Naive thymus-derived CD4-positive, alpha-beta T cell (primary cell): ENCODE measurements around the gene HECW1. TPM values are rescaled to one million over a fixed set of nuclear protein-coding genes. Genes with fewer than 3 reads are reported as not detected.

ENCODE experiments used
- ATAC-seq: fragments of 150-1000 bp; cut with Tn5 transposase; 2 replicates; pipeline ENCODE4 v1.10.0; 2021; ENCODE audit warnings: mild to moderate bottlenecking, moderate library complexity
- CTCF ChIA-PET: fragments of 350-600 bp; sonication (Branson Sonifier 250); formaldehyde crosslinking; loops from one replicate; lab custom pipeline; 2021; ENCODE audit warnings: antibody characterized with exemption; lab: Charles Lee
- POLR2A ChIA-PET: fragments of 350-600 bp; sonication (Branson Sonifier 250); formaldehyde crosslinking; loops from one replicate; lab custom pipeline; 2021; ENCODE audit warnings: antibody characterized with exemption, inconsistent platforms; lab: Charles Lee
- DNase-seq, 9 donors: peaks; one replicate each; pipeline versions ENCODE4 v3.0.0 to v3.0.0-alpha.2; 2020 to 2022; ENCODE audit warnings: mixed read lengths in 1 of 9
- H3K27ac ChIP-seq: one replicate; pipeline ENCODE4 v1.7.0; 2013; ENCODE audit warnings: mild to moderate bottlenecking, low read depth, low read length, moderate library complexity
- H3K27me3 ChIP-seq, 2 donors: one replicate each; pipeline ENCODE4 v1.7.0; 2013; ENCODE audit warnings: low read length in 2 of 2, mild to moderate bottlenecking in 2 of 2, moderate library complexity in 2 of 2; ENCODE audit not compliant: control insufficient read depth in 2 of 2, insufficient read depth in 2 of 2
- H3K36me3 ChIP-seq, 3 experiments: 1 replicate in 2 of 3; 2 replicates in 1 of 3; pipeline ENCODE4 v1.7.0; 2013; ENCODE audit warnings: low read length in 3 of 3, mild to moderate bottlenecking in 3 of 3, moderate library complexity in 1 of 3; ENCODE audit not compliant: insufficient read depth in 3 of 3, control insufficient read depth in 2 of 3
- H3K4me1 ChIP-seq, 2 donors: one replicate each; pipeline ENCODE4 v1.7.0; 2013; ENCODE audit warnings: low read length in 2 of 2, mild to moderate bottlenecking in 2 of 2, moderate library complexity in 1 of 2; ENCODE audit not compliant: control insufficient read depth in 2 of 2, insufficient read depth in 2 of 2
- H3K4me3 ChIP-seq: 2 replicates; pipeline ENCODE4 v1.7.0; 2013; ENCODE audit warnings: mild to moderate bottlenecking, low read length
- H3K9me3 ChIP-seq, 3 experiments: 1 replicate in 2 of 3; 2 replicates in 1 of 3; pipeline ENCODE4 v1.7.0; 2013; ENCODE audit warnings: low read length in 3 of 3; ENCODE audit not compliant: control insufficient read depth in 2 of 3
- H3K27ac Mint-ChIP-seq, 9 donors: one replicate each; pipeline ENCODE4 v1.8.0; 2020 to 2022; ENCODE audit warnings: mixed read lengths in 9 of 9, mild to moderate bottlenecking in 8 of 9, moderate library complexity in 5 of 9, inconsistent platforms in 2 of 9
- H3K27me3 Mint-ChIP-seq, 5 donors: one replicate each; pipeline ENCODE4 v1.8.0; 2021 to 2022; ENCODE audit warnings: mixed read lengths in 5 of 5, mild to moderate bottlenecking in 1 of 5
- H3K36me3 Mint-ChIP-seq, 5 donors: one replicate each; pipeline ENCODE4 v1.8.0; 2020 to 2022; ENCODE audit warnings: mixed read lengths in 5 of 5, mild to moderate bottlenecking in 3 of 5, inconsistent platforms in 1 of 5
- H3K4me1 Mint-ChIP-seq, 7 donors: one replicate each; pipeline ENCODE4 v1.8.0; 2020 to 2022; ENCODE audit warnings: mixed read lengths in 7 of 7, mild to moderate bottlenecking in 3 of 7, inconsistent platforms in 1 of 7
- H3K4me3 Mint-ChIP-seq, 10 donors: one replicate each; pipeline ENCODE4 v1.8.0; 2020 to 2022; ENCODE audit warnings: mild to moderate bottlenecking in 10 of 10, mixed read lengths in 10 of 10, moderate library complexity in 6 of 10, inconsistent platforms in 2 of 10
- H3K9me3 Mint-ChIP-seq, 11 donors: one replicate each; pipeline ENCODE4 v1.8.0; 2020 to 2022; ENCODE audit warnings: mixed read lengths in 11 of 11, mild to moderate bottlenecking in 4 of 11, inconsistent platforms in 1 of 11, moderate library complexity in 1 of 11
- intact Hi-C, 2 donors: fragments of 100-400 bp; cut with micrococcal nuclease; formaldehyde crosslinking; loops; one replicate each; pipeline ENCODE4 v1.15.1; 2023
- polyA plus RNA-seq, 2 donors: library from polyadenylated mRNA; unstranded; fragments of 300-500 nt; fragmentation: Illumina TruSeq; gene quantifications; one replicate each; pipeline ENCODE4 v1.2.3, GENCODE V29; 2021
- total RNA-seq, 6 experiments: library from RNA in 5 of 6; stranded (reverse) in 5 of 6; gene quantifications; 1 replicate in 5 of 6; 2 replicates in 1 of 6; pipeline ENCODE4 v1.2.3 and lab custom pipeline; 2021 to 2026

The HECW1 gene
- total and polyA plus RNA-seq, 7 experiments from 2014 or later = not detected

GRCh38 chr7:43141091-43141490 lies 28.6 kb downstream of the HECW1 start:
- Histone ChIP-seq H3K36me3 (no peaks in the 10 kb centered on the region), H3K4me1 (no peaks in the 10 kb centered on the region), H3K9me3 (no peaks in the 10 kb centered on the region), H3K27ac (no peak overlapping the region), H3K4me3 (no peak overlapping the region), H3K27me3 (no peaks in the 10 kb centered on the region)
- ChIA-PET CTCF (interaction anchor here (0.6 kb wide), 1 partner anchor 581 kb away, joined by 5 read pairs; no protein-coding TSS in a partner anchor), POLR2A (no interaction called here)
- ATAC-seq (no peak), DNase-seq (no peak)
- no peak overlapping the region for H3K27ac Mint-ChIP-seq
- H3K27me3 Mint-ChIP-seq = peaks cover 13 to 54% (median 32%) of the 10 kb centered on the region in 5 donors
- H3K4me3 Mint-ChIP-seq = no peak overlapping the region
- no peaks in the 10 kb centered on the region for H3K4me1 Mint-ChIP-seq
- no peaks in the 10 kb centered on the region for H3K9me3 Mint-ChIP-seq
- no peaks in the 10 kb centered on the region for H3K36me3 Mint-ChIP-seq
- intact Hi-C loops = no loop called here

GRCh38 chr7:43142703-43143102 lies 30.3 kb downstream of the HECW1 start:
- ATAC-seq = no peak
- H3K9me3 Mint-ChIP-seq = peaks cover 0 to 4% (median 0%) of the 10 kb centered on the region in 11 donors
- Histone ChIP-seq H3K4me1 (no peaks in the 10 kb centered on the region), H3K9me3 (no peaks in the 10 kb centered on the region), H3K4me3 (no peak overlapping the region), H3K36me3 (no peaks in the 10 kb centered on the region), H3K27ac (no peak overlapping the region), H3K27me3 (no peaks in the 10 kb centered on the region)
- no peaks in the 10 kb centered on the region for H3K4me1 Mint-ChIP-seq
- CTCF ChIA-PET = no interaction called here
- H3K27ac Mint-ChIP-seq = no peak overlapping the region
- H3K4me3 Mint-ChIP-seq = no peak overlapping the region
- intact Hi-C loops = no loop called here
- H3K27me3 Mint-ChIP-seq = peaks cover 9 to 57% (median 36%) of the 10 kb centered on the region in 5 donors
- DNase-seq = no peak
- POLR2A ChIA-PET = no interaction called here
- no peaks in the 10 kb centered on the region for H3K36me3 Mint-ChIP-seq

GRCh38 chr7:43143918-43144589 lies 31.6 kb downstream of the HECW1 start:
- peaks cover 0 to 4% (median 0%) of the 10 kb centered on the region in 11 donors for H3K9me3 Mint-ChIP-seq
- no peaks in the 10 kb centered on the region for H3K36me3 ChIP-seq
- DNase-seq = no peak
- no peaks in the 10 kb centered on the region for H3K36me3 Mint-ChIP-seq
- no peaks in the 10 kb centered on the region for H3K4me1 ChIP-seq
- H3K4me1 Mint-ChIP-seq = no peaks in the 10 kb centered on the region
- intact Hi-C loops = no loop called here
- H3K27ac ChIP-seq = no peak overlapping the region
- no peaks in the 10 kb centered on the region for H3K9me3 ChIP-seq
- peaks cover 7 to 50% (median 38%) of the 10 kb centered on the region in 5 donors for H3K27me3 Mint-ChIP-seq
- no peaks in the 10 kb centered on the region for H3K27me3 ChIP-seq
- POLR2A ChIA-PET = no interaction called here
- no peak for ATAC-seq
- H3K27ac Mint-ChIP-seq = no peak overlapping the region
- CTCF ChIA-PET = no interaction called here
- H3K4me3 ChIP-seq = no peak overlapping the region
- H3K4me3 Mint-ChIP-seq = no peak overlapping the region

GRCh38 chr7:43148161-43148731 lies 35.8 kb downstream of the HECW1 start:
- POLR2A ChIA-PET = no interaction called here
- Mint-ChIP-seq H3K27me3 (peaks cover 12 to 51% (median 32%) of the 10 kb centered on the region in 5 donors), H3K36me3 (no peaks in the 10 kb centered on the region), H3K4me1 (no peaks in the 10 kb centered on the region), H3K27ac (no peak overlapping the region), H3K9me3 (peaks cover 0 to 5% (median 0%) of the 10 kb centered on the region in 11 donors), H3K4me3 (no peak overlapping the region)
- Histone ChIP-seq H3K4me3 (no peak overlapping the region), H3K36me3 (no peaks in the 10 kb centered on the region), H3K27me3 (no peaks in the 10 kb centered on the region), H3K27ac (no peak overlapping the region), H3K4me1 (no peaks in the 10 kb centered on the region), H3K9me3 (no peaks in the 10 kb centered on the region)
- CTCF ChIA-PET = no interaction called here
- intact Hi-C loops = no loop called here
- ATAC-seq (no peak), DNase-seq (no peak)

- Mint-ChIP-seq H3K4me3 (no peak overlapping the region), H3K27ac (no peak overlapping the region), H3K4me1 (no peaks in the 10 kb centered on the region), H3K9me3 (peaks cover 0 to 5% (median 0%) of the 10 kb centered on the region in 11 donors), H3K36me3 (no peaks in the 10 kb centered on the region), H3K27me3 (peaks cover 14 to 33% (median 27%) of the 10 kb centered on the region in 5 donors)
- no peak for ATAC-seq
- Histone ChIP-seq H3K4me1 (no peaks in the 10 kb centered on the region), H3K36me3 (no peaks in the 10 kb centered on the region), H3K27ac (no peak overlapping the region), H3K9me3 (no peaks in the 10 kb centered on the region), H3K4me3 (no peak overlapping the region), H3K27me3 (no peaks in the 10 kb centered on the region)
- POLR2A ChIA-PET = no interaction called here
- intact Hi-C loops = no loop called here
- no peak for DNase-seq
- CTCF ChIA-PET = no interaction called here
These were observed 38.6 kb downstream of the HECW1 start for GRCh38 chr7:43151076-43151475.

GRCh38 chr7:43152696-43153095 lies 40.2 kb downstream of the HECW1 start:
- intact Hi-C loops = no loop called here
- H3K9me3 ChIP-seq = no peaks in the 10 kb centered on the region
- Mint-ChIP-seq H3K36me3 (no peaks in the 10 kb centered on the region), H3K27me3 (peaks cover 10 to 23% (median 11%) of the 10 kb centered on the region in 5 donors), H3K4me1 (no peaks in the 10 kb centered on the region), H3K9me3 (peaks cover 0 to 5% (median 0%) of the 10 kb centered on the region in 11 donors), H3K27ac (no peak overlapping the region), H3K4me3 (no peak overlapping the region)
- H3K27me3 ChIP-seq = no peaks in the 10 kb centered on the region
- ChIA-PET POLR2A (no interaction called here), CTCF (no interaction called here)
- no peak overlapping the region for H3K27ac ChIP-seq
- no peak overlapping the region for H3K4me3 ChIP-seq
- DNase-seq (no peak), ATAC-seq (no peak)
- no peaks in the 10 kb centered on the region for H3K4me1 ChIP-seq
- no peaks in the 10 kb centered on the region for H3K36me3 ChIP-seq

- Mint-ChIP-seq H3K4me1 (no peaks in the 10 kb centered on the region), H3K36me3 (no peaks in the 10 kb centered on the region), H3K4me3 (no peak overlapping the region), H3K27me3 (peaks cover 6 to 11% (median 9%) of the 10 kb centered on the region in 5 donors), H3K9me3 (no peaks in the 10 kb centered on the region), H3K27ac (no peak overlapping the region)
- Histone ChIP-seq H3K4me1 (no peaks in the 10 kb centered on the region), H3K4me3 (no peak overlapping the region), H3K27ac (no peak overlapping the region), H3K36me3 (no peaks in the 10 kb centered on the region), H3K27me3 (no peaks in the 10 kb centered on the region), H3K9me3 (no peaks in the 10 kb centered on the region)
- ATAC-seq (no peak), DNase-seq (no peak)
- CTCF ChIA-PET = no interaction called here
- intact Hi-C loops = no loop called here
- POLR2A ChIA-PET = no interaction called here
These were observed 43.2 kb downstream of the HECW1 start for GRCh38 chr7:43155636-43156035.
